ENCODE results near the gene TRIM43B.
A peak's percentile ranks its signal among the peaks of the same experiment; 100 is the strongest.
"Not testable (repeated sequence)": the region's sequence is repeated elsewhere in the genome, so short reads cannot be mapped to it uniquely, and the experiment has no call there.

Gene TRIM43B

DNA sequence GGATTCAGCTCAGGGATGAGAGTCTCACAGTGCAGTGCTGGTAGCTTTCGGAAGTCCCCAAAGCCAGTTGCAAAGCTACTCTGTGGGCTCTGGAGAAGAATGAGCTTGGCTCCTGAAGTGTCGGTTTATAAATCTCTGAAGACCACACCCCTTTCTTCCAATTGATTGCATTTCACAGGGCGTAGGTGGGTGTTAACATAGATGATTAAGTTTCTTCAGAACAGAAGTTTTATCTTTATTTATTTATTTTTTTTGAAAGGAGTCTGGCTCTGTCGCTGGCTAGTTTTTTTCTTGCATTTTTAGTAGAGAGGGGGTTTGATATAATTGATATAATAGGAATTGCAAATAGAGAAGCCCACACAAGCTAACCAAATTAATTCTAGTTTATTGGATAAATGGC lies at the start of gene TRIM43B:
TSS of gene TRIM43B (minus strand) at position 101 of the 400 bp plus-strand sequence. CDS start 2,040 bp downstream, outside the sequence.
- FAIRE-seq; DNase-seq (ENCODE audit: insufficient read length, low spot score): not testable (repeated sequence)

DNA sequence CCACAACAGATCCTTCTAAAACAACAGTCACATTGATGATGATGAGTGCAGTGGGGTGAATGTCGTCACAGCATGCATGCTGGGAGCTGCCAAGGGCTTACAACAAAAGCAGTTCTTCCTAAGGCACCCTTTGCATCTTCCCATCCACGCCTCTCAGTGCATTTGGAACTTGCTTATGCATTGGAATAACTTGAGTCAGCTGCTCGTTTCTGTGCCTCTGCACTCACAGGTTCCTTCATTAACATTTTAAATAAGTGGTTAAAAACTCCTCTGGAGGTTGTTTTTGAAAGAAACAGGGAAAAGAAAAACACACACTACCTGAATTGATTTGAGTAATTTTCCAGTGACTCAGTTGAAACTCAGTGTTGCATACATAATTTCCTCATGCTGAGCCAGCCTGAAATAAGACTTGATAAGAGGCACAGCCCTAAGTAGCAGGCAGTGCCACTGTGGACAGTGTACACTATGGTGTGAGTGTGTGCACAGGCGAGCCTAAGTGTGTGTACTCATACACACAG lies 46.8 kb upstream of the TRIM43B start:
- DNase-seq (ENCODE audit: insufficient read length, low spot score) (no peak), FAIRE-seq (peak; percentile 76)

DNA sequence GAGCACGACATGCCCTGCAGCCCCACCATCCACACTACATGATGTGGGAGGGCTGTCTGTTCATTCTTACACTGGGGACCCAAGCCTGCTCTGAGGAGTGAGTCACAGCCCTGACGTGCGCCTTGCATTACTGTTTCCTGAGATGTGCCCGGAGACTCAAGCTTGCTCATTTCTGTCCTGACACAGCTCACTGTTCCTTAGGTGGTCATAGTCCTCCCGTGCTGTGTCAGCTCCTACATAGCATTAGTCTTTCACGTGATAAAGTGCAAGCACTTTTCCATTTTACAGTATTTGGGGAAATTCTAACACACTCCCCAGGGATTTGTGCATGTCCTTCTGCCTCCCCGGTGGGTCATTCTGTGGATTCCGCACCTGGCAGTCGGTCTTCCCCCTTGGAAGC lies 46.2 kb upstream of the TRIM43B start:
- FAIRE-seq = peak; percentile 48
- no peak for DNase-seq (ENCODE audit: insufficient read length, low spot score)

DNA sequence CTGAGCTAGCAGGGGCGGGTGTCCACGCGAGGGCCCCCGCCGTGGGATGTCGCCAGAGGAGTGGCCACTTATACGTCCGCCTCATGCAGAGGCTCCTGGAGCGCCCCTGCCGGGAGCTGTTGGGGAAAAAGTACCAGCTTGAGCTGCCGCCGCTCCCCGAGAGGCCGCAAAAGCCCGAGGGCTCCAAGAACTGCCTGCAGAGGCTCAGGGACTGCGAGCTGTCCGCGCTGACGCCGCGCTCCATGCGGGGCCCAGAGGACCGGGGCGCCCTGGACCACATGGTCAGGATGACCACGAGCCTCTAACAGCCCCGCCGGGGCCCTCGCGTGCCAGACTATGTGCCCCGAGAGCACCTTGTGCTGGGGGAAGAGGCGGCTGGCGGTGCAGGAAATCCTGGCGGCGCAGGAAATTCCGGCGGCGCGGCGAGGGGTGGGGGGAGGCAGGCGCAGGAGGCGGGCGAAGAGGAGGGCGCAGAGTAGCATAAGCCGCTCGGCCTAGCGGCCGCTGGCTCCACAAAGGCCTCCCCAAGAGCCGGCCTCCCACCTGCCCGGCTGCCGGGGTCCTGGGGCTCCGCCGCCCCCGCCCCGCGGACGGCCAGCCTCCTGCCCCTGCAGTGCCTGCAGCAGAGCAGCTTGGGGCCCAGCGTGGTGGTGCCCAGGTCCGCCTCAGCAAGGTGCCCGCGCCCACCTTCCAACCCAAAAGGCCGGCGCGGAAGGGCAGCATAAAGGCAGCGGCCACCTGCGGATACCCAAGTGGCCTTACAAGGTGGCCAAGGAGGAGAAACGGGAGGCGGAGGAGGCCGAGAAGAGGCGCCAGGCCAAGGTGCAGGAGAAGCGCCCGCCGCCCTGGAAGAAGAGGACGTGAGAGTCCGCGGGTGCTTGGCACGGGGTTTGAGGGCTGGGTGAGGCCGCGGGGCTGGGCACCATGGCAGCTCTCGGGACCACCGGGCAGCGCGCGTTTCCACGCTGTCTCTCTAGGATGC lies 42.1 kb upstream of the TRIM43B start:
- DNase-seq (ENCODE audit: insufficient read length, low spot score) (peak; percentile 43), FAIRE-seq (no peak)

DNA sequence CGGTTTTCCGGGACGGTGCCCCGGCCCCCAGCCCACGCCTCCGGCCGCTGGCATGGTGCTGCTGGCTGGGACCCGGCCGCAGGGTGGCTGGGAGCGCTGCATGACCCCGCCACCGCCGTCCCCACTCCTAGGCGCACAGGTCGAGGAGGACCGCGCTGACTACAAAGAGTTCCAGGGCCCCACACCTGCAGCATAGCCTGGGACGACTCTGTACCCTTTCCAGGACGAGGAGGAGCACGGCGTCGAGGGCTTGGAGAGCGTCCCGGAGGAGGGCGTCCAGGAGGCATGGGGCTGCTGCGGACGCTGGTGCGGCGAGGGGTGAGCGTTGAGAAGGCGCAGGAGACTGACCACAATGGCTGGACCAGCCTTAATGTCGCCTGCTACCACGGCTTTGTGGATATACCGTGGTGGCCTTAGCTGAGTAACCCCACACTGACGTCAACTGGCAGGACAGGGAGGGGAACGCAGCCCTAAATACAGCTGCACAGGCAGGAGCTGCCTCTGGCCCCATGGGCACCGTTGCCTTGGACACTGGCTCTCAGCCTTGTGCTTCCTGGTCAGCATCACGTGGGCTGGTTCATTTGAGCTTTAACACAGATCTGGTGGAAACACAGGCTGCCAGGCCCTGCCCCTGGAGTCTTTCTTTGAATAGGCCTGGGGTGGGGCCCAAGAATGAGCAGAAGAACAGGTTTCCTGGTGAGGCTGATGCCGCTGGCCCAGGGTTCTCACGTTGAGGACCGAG lies 40.9 kb upstream of the TRIM43B start:
- no peak for FAIRE-seq

DNA sequence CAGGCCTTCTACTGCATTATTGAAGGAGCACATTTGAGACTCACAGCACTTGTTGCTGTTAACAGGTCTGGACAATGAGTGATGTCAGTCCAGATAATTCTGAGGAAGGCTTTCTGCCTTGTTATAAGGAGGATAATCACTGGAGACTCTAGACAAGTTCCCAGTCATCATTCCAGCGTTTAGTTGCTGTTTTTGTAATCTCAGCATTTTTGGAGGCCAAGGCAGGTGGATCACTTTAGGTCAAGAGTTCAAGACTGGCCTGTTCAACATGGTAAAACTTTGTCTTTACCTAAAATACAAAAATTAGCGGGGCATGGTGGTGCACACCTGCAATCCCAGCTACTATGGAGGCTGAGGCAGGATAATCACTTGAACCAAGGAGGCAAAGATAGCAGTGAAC lies 39.6 kb upstream of the TRIM43B start:
- FAIRE-seq = no peak
- no peak for DNase-seq (ENCODE audit: insufficient read length, low spot score)

More for the DNA sequence above, 40.9 kb upstream of the TRIM43B start:
- no peak for DNase-seq (ENCODE audit: insufficient read length, low spot score)

- no peak for FAIRE-seq
- DNase-seq (ENCODE audit: insufficient read length, low spot score) = no peak
Measured at GRCh38 chr2:95514718-95515117, 30.2 kb upstream of the TRIM43B start.

- FAIRE-seq; DNase-seq (ENCODE audit: insufficient read length, low spot score): not testable (repeated sequence)
Measured at GRCh38 chr2:95514226-95514625, 29.7 kb upstream of the TRIM43B start.

DNA sequence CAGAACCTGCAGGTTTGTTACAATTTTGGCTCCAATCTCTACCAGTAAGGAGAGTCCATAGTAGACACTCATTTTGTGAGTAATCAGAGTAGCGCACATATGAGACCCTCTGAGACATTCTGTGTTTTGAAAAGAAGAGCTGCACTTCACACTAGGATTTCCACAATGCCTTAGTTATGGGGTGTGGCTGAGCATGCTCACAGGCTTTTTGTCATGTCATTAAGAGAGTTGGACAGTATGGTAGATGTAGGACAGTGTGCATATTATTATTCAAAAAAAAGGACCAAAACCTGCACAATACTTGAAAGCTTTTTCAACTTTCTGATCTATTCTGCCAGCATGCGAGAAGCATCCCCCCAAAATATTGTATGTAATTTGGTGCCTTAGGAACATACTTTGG lies 24.9 kb upstream of the TRIM43B start:
- no peak for FAIRE-seq
- DNase-seq (ENCODE audit: insufficient read length, low spot score) = no peak

GRCh38 chr2:95505222-95505621 lies 20.7 kb upstream of the TRIM43B start:
- FAIRE-seq (no peak), DNase-seq (ENCODE audit: insufficient read length, low spot score) (no peak)

GRCh38 chr2:95500854-95501253 lies 16.3 kb upstream of the TRIM43B start:
- DNase-seq (ENCODE audit: insufficient read length, low spot score) (no peak), FAIRE-seq (no peak)

- not testable (repeated sequence) for FAIRE-seq; DNase-seq (ENCODE audit: insufficient read length, low spot score)
Measured at GRCh38 chr2:95492076-95492475, 7.5 kb upstream of the TRIM43B start.

GRCh38 chr2:95475025-95475424 lies 9.5 kb downstream of the TRIM43B start:
- not testable (repeated sequence) for DNase-seq (ENCODE audit: insufficient read length, low spot score); FAIRE-seq

DNA sequence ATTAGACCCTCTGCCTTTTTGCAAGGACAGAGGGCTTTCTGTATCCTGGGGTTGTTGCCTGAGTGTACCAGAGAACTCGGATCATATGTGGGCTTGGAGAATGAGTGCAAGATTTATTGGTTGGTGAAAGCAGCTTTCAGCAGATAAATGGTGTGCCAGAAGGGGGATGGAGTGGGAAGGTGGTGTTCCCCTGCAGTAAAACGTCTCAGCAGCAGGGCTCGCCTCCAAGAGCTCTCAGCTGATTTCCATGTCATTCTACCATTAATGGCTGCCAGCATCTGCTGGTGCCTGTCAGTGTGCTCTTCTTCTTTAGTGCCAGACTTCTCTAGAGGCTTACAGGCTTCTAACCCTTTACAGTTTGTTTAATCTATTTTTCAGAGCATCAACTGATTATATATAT lies 16.6 kb downstream of the TRIM43B start:
- DNase-seq (ENCODE audit: insufficient read length, low spot score); FAIRE-seq: not testable (repeated sequence)

- FAIRE-seq = not testable (repeated sequence)
Measured at GRCh38 chr2:95466572-95466971, 18.0 kb downstream of the TRIM43B start.

DNA sequence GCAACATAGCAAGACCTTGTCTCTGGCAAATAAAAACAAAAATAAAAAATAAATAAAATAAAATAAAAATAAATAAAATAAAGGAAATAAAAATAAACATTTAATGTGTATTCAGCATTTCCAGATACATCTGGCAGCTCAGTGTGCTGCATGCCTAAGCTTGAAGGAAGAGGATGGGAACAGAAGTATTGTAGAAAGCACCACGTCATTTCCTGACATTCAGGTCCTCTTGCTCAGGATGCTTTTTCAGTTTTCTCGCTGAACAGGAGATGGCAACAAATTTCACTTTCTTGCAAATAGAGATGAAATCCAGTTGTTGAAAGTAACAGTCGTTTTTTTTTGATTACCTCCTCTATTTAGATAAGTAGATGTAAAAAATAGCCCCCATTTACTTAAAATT lies 21.3 kb downstream of the TRIM43B start:
- not testable (repeated sequence) for FAIRE-seq; DNase-seq (ENCODE audit: insufficient read length, low spot score)

More at GRCh38 chr2:95466572-95466971, 18.0 kb downstream of the TRIM43B start:
- not testable (repeated sequence) for DNase-seq (ENCODE audit: insufficient read length, low spot score)

- FAIRE-seq; DNase-seq (ENCODE audit: insufficient read length, low spot score): not testable (repeated sequence)
Measured at GRCh38 chr2:95445317-95445716, 39.2 kb downstream of the TRIM43B start.

DNA sequence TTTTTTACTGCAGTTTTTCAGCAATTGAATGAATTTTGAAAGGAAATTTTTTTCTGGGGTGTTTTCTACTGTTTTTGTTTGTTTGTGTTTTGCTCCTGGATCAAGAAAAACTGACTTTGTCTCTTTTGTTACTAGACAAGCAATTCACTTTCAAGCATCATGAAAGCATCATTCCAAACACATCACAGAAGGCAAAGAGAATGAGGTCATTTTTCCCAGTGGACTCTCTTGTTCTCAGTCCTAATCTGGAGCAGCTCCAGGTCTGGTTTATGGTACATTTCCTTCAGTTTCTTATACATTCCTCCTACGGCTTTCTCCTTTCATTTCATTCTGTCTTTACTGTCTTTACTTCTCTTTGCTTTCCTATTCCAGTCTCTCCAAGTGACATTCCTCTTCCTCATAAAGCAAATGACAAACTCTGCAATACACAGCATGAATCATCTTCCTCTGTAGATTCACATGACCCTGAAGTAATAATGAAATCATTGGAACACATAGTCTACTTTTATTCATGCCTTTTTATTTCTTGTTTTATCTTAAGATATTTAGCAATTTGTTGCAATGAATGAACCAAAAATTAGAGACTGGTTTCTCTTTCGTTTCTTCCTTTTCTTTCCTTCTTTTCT lies 42.0 kb downstream of the TRIM43B start:
- not testable (repeated sequence) for DNase-seq (ENCODE audit: insufficient read length, low spot score); FAIRE-seq

DNA sequence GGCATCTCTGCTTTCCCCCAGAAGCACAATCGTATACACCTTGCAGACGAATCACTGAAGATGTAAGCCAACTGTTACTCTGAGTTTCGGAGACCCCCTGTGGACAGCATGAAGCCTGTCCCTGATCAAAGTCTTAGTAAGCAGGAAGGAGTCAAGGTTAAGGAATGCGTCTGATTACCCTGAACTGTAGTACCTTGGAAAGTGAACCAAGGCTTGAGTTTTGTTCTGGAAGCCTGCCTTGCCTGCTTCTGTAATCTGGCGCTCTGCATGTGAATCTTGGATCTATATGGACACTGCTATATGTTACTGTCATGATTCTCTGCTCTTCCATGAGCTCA lies 48.7 kb downstream of the TRIM43B start:
- FAIRE-seq; DNase-seq (ENCODE audit: insufficient read length, low spot score): not testable (repeated sequence)

GRCh38 chr2:95435162-95435871 lies 49.2 kb downstream of the TRIM43B start:
- not testable (repeated sequence) for DNase-seq (ENCODE audit: insufficient read length, low spot score); FAIRE-seq

All from GM19239 (cell line).